Hematopoietic multipotent progenitor cell treated with erythropoietin and hydrocortisone succinate and interleukin-3 and kit ligand, for 17 days (in vitro differentiated cells): ENCODE measurements around the gene RXRG.

Experiments
- DNase-seq: peaks from one replicate; pipeline ENCODE4 v3.0.0-alpha.2; 2015; ENCODE audit warnings: low spot score

The RXRG gene

DNA sequence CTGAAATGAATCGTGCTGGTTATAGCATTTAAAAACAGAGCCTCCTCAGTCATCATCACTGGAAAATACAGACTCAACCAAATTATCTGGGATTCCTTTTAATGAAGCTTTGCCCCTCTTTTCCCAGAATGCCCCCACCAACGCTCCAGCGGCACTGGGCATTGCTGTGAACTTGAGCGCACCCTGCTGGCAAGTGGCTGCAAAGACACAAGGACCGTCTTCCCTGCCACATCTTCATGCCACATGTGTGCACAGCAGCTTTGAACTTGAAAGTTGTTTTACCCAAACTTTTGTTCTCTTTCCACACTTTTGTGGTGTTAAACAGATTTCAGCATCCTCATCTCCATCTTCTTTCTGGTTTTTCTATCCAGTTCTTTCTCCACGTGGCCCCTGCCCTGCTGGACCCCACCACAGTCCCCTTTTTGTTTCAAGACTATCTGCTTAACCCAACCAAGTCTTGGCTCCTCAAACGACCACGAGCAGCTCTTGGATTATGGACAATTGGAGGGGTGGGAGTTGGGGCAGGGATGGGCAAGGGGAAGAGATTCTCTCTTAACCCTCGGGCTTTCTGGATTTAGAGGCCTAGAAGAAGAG is 75.6 kb downstream of the RXRG start:
- peak; percentile 50 for DNase-seq

DNA sequence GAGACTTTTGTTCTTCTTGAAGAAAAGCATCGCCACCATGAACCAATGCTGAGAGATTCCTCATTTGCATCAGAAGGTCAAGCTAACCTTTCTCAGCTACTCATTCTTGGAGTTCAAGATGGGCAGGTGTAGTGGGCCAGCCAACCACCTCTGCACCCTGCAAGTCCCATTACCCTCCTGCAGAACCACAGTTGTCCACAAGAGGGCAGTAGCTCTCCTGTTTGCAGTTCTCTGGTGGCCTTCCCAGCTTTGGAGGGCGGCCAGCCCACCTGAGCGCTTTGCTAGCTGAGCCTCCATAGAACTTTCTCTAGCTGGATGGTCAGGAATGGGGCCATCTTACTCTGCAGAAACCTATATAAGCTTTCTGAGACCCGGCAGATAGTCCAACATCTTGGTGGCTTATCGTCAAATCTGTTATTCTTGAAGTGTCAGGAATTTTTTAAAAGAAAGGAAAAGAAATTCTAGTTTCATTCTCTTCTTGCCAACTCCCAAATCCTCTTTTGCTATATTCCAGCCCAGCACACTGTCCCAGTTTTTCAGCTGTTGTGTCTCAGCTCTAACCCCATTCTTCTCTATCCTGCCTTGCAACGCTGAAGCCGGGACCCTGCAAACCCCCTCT is 77.4 kb downstream of the RXRG start:
- peak; percentile 78 for DNase-seq

DNA sequence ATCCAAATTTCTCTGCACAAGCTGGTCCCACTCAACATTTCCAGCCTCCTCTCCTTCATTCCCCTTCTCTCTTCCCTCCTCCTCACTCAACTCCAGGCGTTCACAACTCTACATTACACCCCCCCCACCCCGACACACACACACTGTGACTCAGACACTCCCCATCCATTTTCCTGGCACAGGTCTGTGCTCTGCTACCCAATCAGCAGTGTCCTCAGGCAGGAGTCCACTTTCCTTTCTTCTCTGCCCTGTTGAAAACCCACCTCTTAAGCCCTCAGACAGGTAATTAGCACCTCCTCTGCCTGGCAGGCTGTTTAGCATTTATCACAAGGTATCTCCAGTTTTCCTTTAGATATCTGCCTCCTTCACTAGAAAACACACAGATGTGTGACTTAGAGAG is 79.6 kb downstream of the RXRG start:
- no peak for DNase-seq

DNA sequence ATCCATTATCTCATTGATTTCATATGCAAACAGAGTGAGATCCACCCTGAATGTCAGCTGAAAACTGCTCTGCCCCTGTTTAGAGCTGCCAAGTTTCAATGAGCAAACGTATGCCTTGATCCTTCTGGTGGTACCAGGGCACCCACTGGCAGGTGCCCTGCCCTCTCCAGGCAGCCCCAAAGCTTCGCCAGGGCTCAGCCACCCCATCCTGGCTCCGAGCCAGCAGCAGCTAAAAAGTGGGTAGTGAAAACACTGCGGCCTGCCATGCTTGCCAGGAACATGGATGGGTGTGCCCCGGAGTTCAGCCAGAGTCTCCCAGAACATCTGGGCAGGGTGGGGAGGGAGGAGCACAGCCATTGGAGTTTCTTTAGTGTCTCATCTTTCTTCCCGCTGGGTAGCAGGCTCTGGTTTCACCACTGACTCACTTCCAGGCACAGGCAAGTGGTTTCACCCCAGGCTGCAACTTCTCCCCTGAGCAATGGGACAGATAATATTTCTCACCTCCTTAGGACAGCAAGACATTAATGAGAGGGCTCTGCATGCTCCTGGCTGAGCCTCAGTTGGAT is 80.3 kb downstream of the RXRG start:
- peak; percentile 6 for DNase-seq

DNA sequence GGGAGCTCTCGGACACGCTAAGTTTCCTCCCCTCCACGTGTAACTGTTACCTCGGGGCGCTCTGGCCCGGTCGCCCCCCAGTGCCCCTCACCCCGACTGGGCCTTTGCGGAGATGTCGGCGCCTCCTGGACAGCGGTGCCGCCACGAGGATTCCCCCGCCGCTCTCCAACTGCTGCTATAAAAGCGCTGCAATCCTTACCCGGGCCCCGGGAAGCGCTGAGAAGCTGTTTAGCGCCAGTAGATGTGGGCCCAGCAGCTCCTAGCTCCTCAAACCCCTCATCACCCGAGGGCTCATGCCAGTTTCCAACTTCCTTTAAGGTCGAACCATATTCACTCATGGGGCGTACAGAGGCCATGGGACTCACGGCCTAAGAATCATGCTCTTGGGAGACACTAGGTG is 88.0 kb downstream of the RXRG start:
- DNase-seq = no peak

DNA sequence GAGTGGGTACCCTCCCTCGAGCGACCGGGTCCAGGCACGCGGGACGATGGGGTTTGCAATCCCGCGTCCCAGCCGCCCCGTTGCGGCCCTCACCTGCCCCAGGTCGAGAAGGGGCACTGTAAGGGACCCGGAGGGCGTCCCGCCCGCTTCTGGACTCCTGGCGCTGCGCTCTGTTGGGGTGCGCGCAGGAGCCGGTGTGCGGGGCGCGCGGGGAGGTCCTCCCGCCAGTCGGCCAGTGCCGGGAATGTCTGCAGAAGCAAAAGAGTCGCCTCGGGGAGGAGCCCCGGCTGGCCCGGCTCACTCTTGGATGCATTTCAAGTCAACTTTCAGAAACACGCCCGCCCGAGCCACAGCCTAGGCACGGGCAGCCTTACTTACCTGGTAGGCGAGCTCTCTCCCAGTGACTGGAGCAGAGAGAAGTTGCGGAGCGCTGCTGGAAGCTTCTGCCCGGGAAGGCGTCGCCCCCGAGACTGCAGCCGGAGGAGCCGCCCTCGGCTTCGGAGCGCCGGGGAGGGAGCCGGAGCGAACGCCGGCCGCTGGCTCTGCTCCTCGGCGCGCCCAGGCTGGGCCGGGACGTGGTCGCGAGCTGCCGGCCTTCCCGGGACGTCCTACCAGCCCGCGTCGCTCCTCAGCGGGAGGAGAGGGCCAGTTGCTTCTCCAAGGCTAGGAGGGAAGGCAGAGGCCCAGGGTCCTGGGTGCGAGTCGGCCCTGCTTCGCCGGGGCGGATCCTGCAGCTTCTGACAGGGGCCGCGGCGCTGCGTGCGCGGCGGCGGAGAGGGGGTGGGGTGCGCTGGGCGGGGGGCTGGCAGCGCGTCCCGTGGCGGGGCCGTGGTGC is 88.7 kb downstream of the RXRG start, which contains the start of gene LMX1A:
Gene LMX1A (minus strand): TSS at position 739 of the 835 bp plus-strand sequence. CDS start 1,156 bp downstream, outside the sequence.
- no peak for DNase-seq

DNA sequence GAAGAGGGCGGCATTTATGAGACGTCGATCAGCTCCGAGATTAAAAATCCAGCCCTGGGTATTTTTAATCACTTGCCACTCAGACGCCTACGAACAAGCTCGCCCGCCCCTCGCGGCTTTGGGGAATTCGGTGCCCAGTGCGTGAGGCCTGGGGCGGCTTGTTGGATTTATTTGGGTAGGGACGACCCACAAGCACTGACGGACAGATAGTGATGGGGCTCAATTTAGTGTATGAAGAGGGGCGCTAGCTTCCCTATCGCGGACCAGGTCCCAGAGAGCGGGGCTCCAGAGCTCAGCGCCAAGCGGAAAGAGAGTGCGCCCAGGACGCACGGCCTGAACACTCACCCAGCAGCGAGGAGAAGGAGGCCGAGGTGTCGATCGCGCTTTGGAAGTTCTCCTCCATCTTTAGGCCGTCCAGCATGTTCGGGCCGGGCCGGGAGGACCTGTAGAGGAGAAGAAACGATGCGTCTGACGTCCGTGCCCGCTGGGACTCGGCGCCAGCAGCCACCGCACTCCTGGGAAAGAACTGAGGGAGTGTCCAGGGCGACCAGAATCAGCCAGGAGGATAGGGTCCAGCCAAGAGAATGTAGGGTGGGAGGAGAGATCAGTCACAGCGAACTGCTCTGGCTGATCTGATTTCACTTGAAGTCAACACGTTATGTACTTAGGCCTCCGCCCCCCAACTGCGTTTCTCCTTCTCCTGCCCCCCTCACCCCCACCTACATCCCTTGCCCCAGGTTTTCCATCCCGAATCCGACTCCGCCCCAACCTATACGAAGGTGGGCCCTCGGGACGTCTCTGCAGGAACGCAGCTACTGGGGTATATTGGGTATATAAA is 89.6 kb downstream of the RXRG start:
- no peak for DNase-seq

DNA sequence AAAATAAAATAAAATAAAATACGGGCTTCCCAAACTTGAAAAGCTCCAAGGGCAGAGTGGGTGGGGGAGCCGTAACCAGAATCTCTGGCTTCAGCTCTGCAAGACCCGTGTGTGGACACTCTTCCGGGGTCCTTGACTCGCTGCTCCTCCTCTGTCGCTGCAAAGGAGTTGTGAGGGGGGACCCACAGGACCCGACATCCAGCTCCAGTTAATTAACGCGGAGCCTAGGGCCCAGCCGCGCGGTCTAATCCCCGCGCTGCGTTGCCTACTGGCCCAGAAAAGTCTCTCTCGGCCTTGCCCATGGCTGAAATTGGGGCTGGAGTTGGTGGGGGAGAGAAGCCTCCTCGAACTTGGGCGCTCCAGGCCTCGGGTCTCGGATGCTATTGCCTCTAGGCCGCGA is 90.2 kb downstream of the RXRG start:
- DNase-seq = no peak

DNA sequence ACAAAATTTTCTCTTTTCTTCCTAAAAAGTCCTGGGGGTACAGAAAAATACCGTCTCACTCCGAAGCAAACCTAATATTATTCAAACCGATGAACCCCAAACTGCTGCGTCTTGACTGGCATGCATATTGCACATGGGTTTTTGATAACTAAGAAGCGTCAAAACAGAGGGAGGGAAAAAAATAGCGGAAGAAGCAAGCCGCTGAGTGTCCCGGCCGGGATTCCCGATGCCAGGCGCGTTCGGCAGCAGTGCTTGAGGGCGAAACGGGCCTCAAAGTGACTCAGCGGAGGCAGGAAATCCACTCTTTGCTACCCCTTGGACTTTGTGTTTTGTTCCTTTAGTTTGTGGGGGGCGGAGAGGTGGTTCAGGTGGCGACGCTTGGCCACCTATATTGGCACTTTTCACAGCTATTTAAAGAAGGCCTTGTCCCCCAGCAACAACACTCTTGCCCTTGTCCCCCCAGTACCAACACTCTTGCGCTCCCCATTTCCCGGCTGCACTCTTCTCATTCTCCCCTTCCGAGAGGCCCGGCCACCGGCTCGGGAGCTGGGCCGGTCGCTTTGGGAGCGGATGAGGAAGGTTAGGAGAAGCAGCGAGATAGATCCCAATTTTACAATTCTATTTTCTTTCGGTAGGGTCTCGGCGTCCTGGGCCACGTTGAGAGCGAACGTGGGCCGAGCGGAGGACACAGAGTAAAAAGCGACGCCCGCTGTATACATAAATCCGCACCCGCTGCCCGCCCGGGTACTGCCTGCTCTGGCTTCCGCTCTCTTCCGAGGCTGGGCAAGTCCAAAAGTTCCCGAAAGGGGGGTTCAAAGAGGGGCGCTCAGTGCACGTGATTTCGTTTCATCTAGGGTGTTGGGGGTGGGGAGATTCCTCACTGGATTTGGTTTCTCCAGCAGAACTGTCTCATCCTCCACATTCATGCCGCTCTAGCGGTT is 90.9 kb downstream of the RXRG start:
- DNase-seq = no peak

DNA sequence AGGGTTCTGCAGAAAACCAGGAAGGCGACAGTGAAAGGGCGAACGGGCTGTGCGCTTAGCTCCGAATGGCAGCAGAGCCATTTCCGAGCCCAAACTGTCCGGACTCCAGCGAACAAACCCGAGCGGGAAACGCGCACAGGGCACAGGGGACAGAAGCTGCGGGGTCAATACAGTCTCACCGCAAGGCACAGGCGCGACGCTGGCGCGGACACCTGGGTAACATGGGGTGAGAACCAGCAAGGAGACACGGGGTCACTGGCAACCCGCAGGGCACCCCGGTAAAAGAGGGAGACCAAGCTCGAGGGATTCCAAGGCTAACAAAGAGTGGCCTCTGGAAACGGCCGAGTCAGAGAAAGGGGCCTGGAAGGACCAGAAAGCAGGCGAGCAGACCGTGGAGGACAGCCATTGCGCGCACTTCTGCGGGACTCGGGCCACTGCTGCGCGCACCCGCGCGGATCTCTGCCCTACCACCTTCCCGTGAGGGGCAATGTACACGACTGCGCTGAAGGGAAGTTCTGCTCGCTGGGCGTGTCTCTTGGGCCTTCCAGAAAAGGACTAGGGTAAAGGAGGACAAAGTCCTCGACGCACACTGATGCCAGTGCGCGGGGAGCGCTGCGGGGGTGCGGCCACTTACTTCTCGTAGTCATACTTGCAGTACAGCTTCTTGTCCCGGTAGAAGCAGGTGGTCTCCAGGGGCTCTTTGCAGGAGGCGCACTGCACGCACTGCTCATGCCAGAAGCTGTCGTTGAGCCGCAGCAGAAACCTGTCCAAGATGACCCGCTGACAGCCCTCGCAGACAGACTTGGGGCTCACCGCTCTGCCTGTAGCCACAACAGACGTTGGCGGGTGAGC is 92.3 kb downstream of the RXRG start:
- DNase-seq = no peak

DNA sequence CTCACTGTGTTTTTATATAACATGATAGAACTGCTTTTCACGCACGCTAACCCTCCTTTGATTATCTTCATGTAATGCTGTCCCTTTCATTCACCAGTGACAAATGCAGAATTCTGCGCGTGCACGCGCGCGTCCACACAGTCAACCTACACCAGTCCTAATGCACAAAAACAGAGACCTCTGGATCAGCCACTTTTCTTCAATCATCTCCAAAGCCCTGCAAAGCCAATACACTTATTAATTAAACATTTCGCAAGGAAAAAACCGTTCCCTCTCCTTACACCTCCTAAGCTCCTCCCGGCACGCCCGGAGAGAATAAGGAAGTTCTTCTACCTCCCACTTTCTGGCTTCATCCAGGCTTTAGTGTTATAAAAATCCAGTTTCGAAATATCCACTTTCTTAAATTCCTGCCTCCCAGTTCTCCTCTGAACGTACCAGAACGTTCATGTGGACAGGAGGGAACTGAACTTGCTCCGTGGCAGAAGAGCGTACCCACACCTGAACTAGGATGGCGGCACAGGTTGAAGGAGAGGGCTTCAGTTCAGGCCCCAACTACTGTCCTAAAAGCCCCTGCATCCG is 93.0 kb downstream of the RXRG start:
- no peak for DNase-seq
